H9 (cell line): ENCODE results near the gene ADSL. TPM values are rescaled to one million over a fixed set of nuclear protein-coding genes. Genes with fewer than 3 reads are reported as not detected.

Experiments
- DNase-seq: peaks from one replicate; pipeline ENCODE4 v3.0.0-alpha.2; 2017
- H2AFZ ChIP-seq: one replicate; pipeline ENCODE4 v1.6.1; 2013; ENCODE audit warnings: mild to moderate bottlenecking, low read length, control low read depth, moderate library complexity
- H2AK5ac ChIP-seq: 2 replicates; pipeline ENCODE4 v1.6.1; 2013; ENCODE audit warnings: low read length, control low read depth, mixed read lengths; ENCODE audit not compliant: insufficient read length
- H2BK120ac ChIP-seq: one replicate; pipeline ENCODE4 v1.6.1; 2013; ENCODE audit warnings: low read depth, mild to moderate bottlenecking, low read length, control low read depth, inconsistent platforms; ENCODE audit not compliant: poor library complexity, severe bottlenecking
- H2BK12ac ChIP-seq: 2 replicates; pipeline ENCODE4 v1.6.1; 2013; ENCODE audit warnings: low read length, control low read depth, mixed read lengths, low read depth; ENCODE audit not compliant: insufficient read length
- H2BK15ac ChIP-seq: 2 replicates; pipeline ENCODE4 v1.6.1; 2013; ENCODE audit warnings: low read depth, low read length, control low read depth
- H2BK20ac ChIP-seq: one replicate; pipeline ENCODE4 v1.6.1; 2013; ENCODE audit warnings: low read depth, mild to moderate bottlenecking, low read length, control low read depth, inconsistent platforms; ENCODE audit not compliant: poor library complexity, severe bottlenecking
- H2BK5ac ChIP-seq: 2 replicates; pipeline ENCODE4 v1.6.1; 2013; ENCODE audit warnings: low read length, control low read depth, mixed read lengths; ENCODE audit not compliant: insufficient read length
- H3K14ac ChIP-seq: 2 replicates; pipeline ENCODE4 v1.6.1; 2013; ENCODE audit warnings: low read length, control low read depth; ENCODE audit not compliant: insufficient read depth
- H3K18ac ChIP-seq: 2 replicates; pipeline ENCODE4 v1.6.1; 2013; ENCODE audit warnings: low read depth, mild to moderate bottlenecking, mixed read lengths, low read length, control low read depth; ENCODE audit not compliant: insufficient read length
- H3K23ac ChIP-seq: 2 replicates; pipeline ENCODE4 v1.6.1; 2013; ENCODE audit warnings: low read length, control low read depth, mixed read lengths, low read depth; ENCODE audit not compliant: insufficient read length
- H3K23me2 ChIP-seq: 2 replicates; pipeline ENCODE4 v1.6.1; 2013; ENCODE audit warnings: low read depth, mild to moderate bottlenecking, mixed read lengths, low read length, control low read depth; ENCODE audit not compliant: insufficient read length, poor library complexity, severe bottlenecking
- H3K27ac ChIP-seq: 2 replicates; pipeline ENCODE4 v1.5.1; 2013; ENCODE audit warnings: low read length, control low read depth, mixed read lengths, low read depth; ENCODE audit not compliant: insufficient read length
- H3K27me3 ChIP-seq: 2 replicates; pipeline ENCODE4 v1.6.1; 2013; ENCODE audit warnings: low read length, control low read depth, inconsistent platforms; ENCODE audit not compliant: insufficient read depth
- H3K4ac ChIP-seq: 2 replicates; pipeline ENCODE4 v1.6.1; 2013; ENCODE audit warnings: low read depth, mild to moderate bottlenecking, control low read depth, inconsistent platforms, low read length, moderate library complexity
- H3K4me1 ChIP-seq: 2 replicates; pipeline ENCODE4 v1.6.1; 2013; ENCODE audit warnings: low read length, control low read depth, inconsistent platforms; ENCODE audit not compliant: insufficient read depth
- H3K4me2 ChIP-seq: 2 replicates; pipeline ENCODE4 v1.6.1; 2013; ENCODE audit warnings: low read length, control low read depth, mixed read lengths; ENCODE audit not compliant: insufficient read length, insufficient read depth
- H3K56ac ChIP-seq: 2 replicates; pipeline ENCODE4 v1.6.1; 2013; ENCODE audit warnings: low read depth, mild to moderate bottlenecking, mixed read lengths, low read length, control low read depth; ENCODE audit not compliant: insufficient read length
- H3K79me1 ChIP-seq: 2 replicates; pipeline ENCODE4 v1.6.1; 2013; ENCODE audit warnings: low read depth, mild to moderate bottlenecking, moderate library complexity, low read length, control low read depth, inconsistent platforms; ENCODE audit not compliant: insufficient read depth, poor library complexity, severe bottlenecking
- H3K79me2 ChIP-seq: 2 replicates; pipeline ENCODE4 v1.6.1; 2013; ENCODE audit warnings: low read length, control low read depth, inconsistent platforms; ENCODE audit not compliant: insufficient read depth
- H3K9ac ChIP-seq: 2 replicates; pipeline ENCODE4 v1.6.1; 2013; ENCODE audit warnings: low read length, control low read depth, mixed read lengths; ENCODE audit not compliant: insufficient read length; ENCODE audit errors: extremely low read depth
- H3K9me3 ChIP-seq: one replicate; pipeline ENCODE4 v1.6.1; 2013; ENCODE audit warnings: low read depth, low read length, inconsistent platforms; ENCODE audit not compliant: control insufficient read depth
- H3T11ph ChIP-seq: one replicate; pipeline ENCODE4 v1.6.1; 2013; ENCODE audit warnings: mild to moderate bottlenecking, low read length, control low read depth, inconsistent platforms
- H4K20me1 ChIP-seq: one replicate; pipeline ENCODE4 v1.6.1; 2013; ENCODE audit not compliant: control insufficient read depth, insufficient read length, insufficient read depth
- H4K5ac ChIP-seq: 2 replicates; pipeline ENCODE4 v1.6.1; 2013; ENCODE audit warnings: low read depth, mild to moderate bottlenecking, mixed read lengths, low read length, control low read depth; ENCODE audit not compliant: insufficient read length
- H4K8ac ChIP-seq: replicated peaks from 2 replicates; pipeline ENCODE4 v1.6.1; 2013; ENCODE audit warnings: low read length, control low read depth, mixed read lengths, low read depth; ENCODE audit not compliant: insufficient read length
- H4K91ac ChIP-seq: 2 replicates; pipeline ENCODE4 v1.6.1; 2013; ENCODE audit warnings: low read depth, mild to moderate bottlenecking, moderate library complexity, mixed read lengths, low read length, control low read depth; ENCODE audit not compliant: insufficient read length
- H3K27ac Mint-ChIP-seq, 3 experiments: 2 replicates in 2 of 3; 3 replicates in 1 of 3; pipeline ENCODE4 v1.8.0; 2020 to 2021; ENCODE audit warnings: mixed read lengths in 3 of 3, mild to moderate bottlenecking in 1 of 3, moderate library complexity in 1 of 3
- H3K27me3 Mint-ChIP-seq: 2 replicates; pipeline ENCODE4 v1.8.0; 2021; ENCODE audit warnings: low read depth, mild to moderate bottlenecking, moderate library complexity, mixed read lengths
- H3K36me3 Mint-ChIP-seq, 3 experiments: 2 replicates in 2 of 3; 3 replicates in 1 of 3; pipeline ENCODE4 v1.8.0; 2020 to 2021; ENCODE audit warnings: low read depth in 3 of 3, mixed read lengths in 3 of 3; ENCODE audit not compliant: insufficient read depth in 1 of 3
- H3K4me1 Mint-ChIP-seq, 2 experiments: 2 replicates each; pipeline ENCODE4 v1.8.0; 2020; ENCODE audit warnings: mixed read lengths in 2 of 2
- H3K4me3 Mint-ChIP-seq, 2 experiments: 2 replicates in 1 of 2; 3 replicates in 1 of 2; pipeline ENCODE4 v1.8.0; 2020 to 2021; ENCODE audit warnings: mild to moderate bottlenecking in 2 of 2, mixed read lengths in 2 of 2, moderate library complexity in 1 of 2
- H3K9me3 Mint-ChIP-seq, 2 experiments: 2 replicates in 1 of 2; 3 replicates in 1 of 2; pipeline ENCODE4 v1.8.0; 2020; ENCODE audit warnings: mild to moderate bottlenecking in 2 of 2, mixed read lengths in 2 of 2, moderate library complexity in 1 of 2
- CTCF ChIP-seq: fragments of 200-600 bp; sonication (generic); conservative IDR thresholded peaks from 3 replicates; pipeline ENCODE4 v1.8.0; 2021; ENCODE audit warnings: antibody characterized with exemption, mild to moderate bottlenecking
- WGBS: extraction: QIAGEN DNeasy Blood & Tissue Kit; methylation state at CpG from one replicate; pipeline ENCODE4 v1.1.7; 2013; ENCODE audit warnings: missing lambda C conversion rate, low lambda C conversion rate, mixed read lengths; ENCODE audit not compliant: insufficient read length; ENCODE audit errors: extremely low coverage; 5-methylcytosine and 5-hydroxymethylcytosine counted together
- total RNA-seq: library from RNA; stranded (reverse); gene quantifications from 2 replicates; pipeline ENCODE4 v1.2.1, GENCODE V29; 2021

The ADSL gene
- total RNA-seq, 1 experiment from 2014 or later, result 175 TPM

GRCh38 chr22:40391417-40391816 is 45.1 kb downstream of the ADSL start:
- H3K4me1 ChIP-seq, result no peaks in the 10 kb centered on the region
- H3K18ac ChIP-seq, result no peak overlapping the region
- no CpG with 5 or more reads among the region's 2 CpGs for WGBS

More at GRCh38 chr22:40391417-40391816, 45.1 kb downstream of the ADSL start:
- no peak overlapping the region for H4K5ac ChIP-seq
- H3K23ac ChIP-seq, result no peak overlapping the region
- no peak overlapping the region for H3K56ac ChIP-seq
- no peak for TF ChIP-seq CTCF
- H2BK20ac ChIP-seq, result no peak overlapping the region
- peaks cover 0 to 14% (median 6%) of the 10 kb centered on the region in 3 experiments; a peak in 5 of 7 replicates for H3K36me3 Mint-ChIP-seq
- no peak overlapping the region for H2BK5ac ChIP-seq
- H3K4me3 Mint-ChIP-seq, result no peak overlapping the region
- H3K9me3 Mint-ChIP-seq, result no peaks in the 10 kb centered on the region
- H2BK15ac ChIP-seq, result no peak overlapping the region
- no peak overlapping the region for H2AK5ac ChIP-seq
- no peaks in the 10 kb centered on the region for H3K27me3 Mint-ChIP-seq
- no peak overlapping the region for H3K14ac ChIP-seq
- DNase-seq, result no peak
- no peak overlapping the region for H2AFZ ChIP-seq
- no peaks in the 10 kb centered on the region for H3K9me3 ChIP-seq
- no peak overlapping the region for H2BK120ac ChIP-seq
- H3K4ac ChIP-seq, result no peak overlapping the region
- H2BK12ac ChIP-seq, result no peak overlapping the region
- H4K8ac ChIP-seq, result no peak overlapping the region
- H4K20me1 ChIP-seq, result no peaks in the 10 kb centered on the region
- peaks cover under 1 to 3% of the 10 kb centered on the region in 2 experiments; a peak in 1 of 4 replicates for H3K4me1 Mint-ChIP-seq
- H3K79me2 ChIP-seq, result no peaks in the 10 kb centered on the region
- H4K91ac ChIP-seq, result no peak overlapping the region
- no peak overlapping the region for H3K27ac Mint-ChIP-seq
- no peak overlapping the region for H3K9ac ChIP-seq
- no peak overlapping the region for H3K27ac ChIP-seq
- no peak overlapping the region for H3T11ph ChIP-seq
- no peaks in the 10 kb centered on the region for H3K23me2 ChIP-seq
- H3K79me1 ChIP-seq, result no peaks in the 10 kb centered on the region
- no peak overlapping the region for H3K4me2 ChIP-seq
- no peaks in the 10 kb centered on the region for H3K27me3 ChIP-seq
